H1 (cell line): Measurements from ENCODE around the gene TRPV4. TPM values are rescaled to one million over a fixed set of nuclear protein-coding genes. Genes with fewer than 3 reads are reported as not detected.

ENCODE experiments used
- BCL11A ChIP-seq, 2 experiments: IDR thresholded peaks; one replicate each; pipeline ENCODE4 v1.6.1; 2011; ENCODE audit warnings: low read depth in 2 of 2, low read length in 2 of 2, mild to moderate bottlenecking in 2 of 2
- CHD2 ChIP-seq: IDR thresholded peaks from 2 replicates; pipeline ENCODE4 v1.6.1; 2012; ENCODE audit warnings: low read length, improper control_type of control experiment
- E2F6 ChIP-seq: IDR thresholded peaks from 2 replicates; pipeline ENCODE4 v1.6.1; 2012; ENCODE audit warnings: inconsistent platforms
- EZH2 ChIP-seq: fragments of 200-600 bp; sonication (generic); IDR thresholded peaks from 2 replicates; pipeline ENCODE4 v1.7.1; 2012; ENCODE audit warnings: low read depth, mild to moderate bottlenecking, moderate library complexity, low read length, inconsistent platforms; ENCODE audit not compliant: severe bottlenecking
- GABPA ChIP-seq: IDR thresholded peaks from 2 replicates; pipeline ENCODE4 v1.6.1; 2011; ENCODE audit warnings: mild to moderate bottlenecking, low read length, moderate library complexity, borderline replicate concordance; ENCODE audit not compliant: insufficient read depth
- JUND ChIP-seq: IDR thresholded peaks from 2 replicates; pipeline ENCODE4 v1.6.1; 2011; ENCODE audit warnings: mild to moderate bottlenecking, improper control_type of control experiment, low read length
- KDM4A ChIP-seq: IDR thresholded peaks from one replicate; pipeline ENCODE4 v1.7.1; 2012; ENCODE audit warnings: low read depth, mild to moderate bottlenecking, moderate library complexity, low read length, inconsistent platforms; ENCODE audit not compliant: severe bottlenecking
- MAFK ChIP-seq: IDR thresholded peaks from 2 replicates; pipeline ENCODE4 v1.6.1; 2012; ENCODE audit warnings: low read depth, mild to moderate bottlenecking, improper control_type of control experiment, low read length
- NANOG ChIP-seq: IDR thresholded peaks from 2 replicates; pipeline ENCODE4 v1.6.1; 2011; ENCODE audit warnings: low read length, low read depth, mild to moderate bottlenecking, inconsistent platforms; ENCODE audit not compliant: insufficient read depth, poor library complexity, severe bottlenecking
- NRF1 ChIP-seq: IDR thresholded peaks from 2 replicates; pipeline ENCODE4 v1.6.1; 2011; ENCODE audit warnings: mild to moderate bottlenecking, low read depth, low read length, improper control_type of control experiment
- PHF8 ChIP-seq: fragments of 200-600 bp; sonication (generic); conservative IDR thresholded peaks from 2 replicates; pipeline ENCODE4 v1.7.1; 2012; ENCODE audit warnings: low read depth, mild to moderate bottlenecking, inconsistent platforms, low read length, moderate library complexity
- POLR2A ChIP-seq, 2 experiments: IDR thresholded peaks; 1 replicate in 1 of 2; 2 replicates in 1 of 2; pipeline ENCODE4 v1.6.1; 2011; ENCODE audit warnings: low read depth in 2 of 2, low read length in 2 of 2, mild to moderate bottlenecking in 2 of 2; ENCODE audit errors: control extremely low read depth in 1 of 2
- POLR2AphosphoS5 ChIP-seq: IDR thresholded peaks from 2 replicates; pipeline ENCODE4 v1.6.1; 2011; ENCODE audit warnings: low read depth, low read length
- RBBP5 ChIP-seq: IDR thresholded peaks from 2 replicates; pipeline ENCODE4 v1.7.1; 2012; ENCODE audit warnings: low read depth, mild to moderate bottlenecking, inconsistent platforms, low read length, moderate library complexity, borderline replicate concordance
- RFX5 ChIP-seq: IDR thresholded peaks from 2 replicates; pipeline ENCODE4 v1.6.1; 2011; ENCODE audit warnings: low read depth, low read length, improper control_type of control experiment, borderline replicate concordance
- SIN3A ChIP-seq, 2 experiments: IDR thresholded peaks in 1 of 2; conservative IDR thresholded peaks in 1 of 2; 2 replicates each; pipeline ENCODE4 v1.6.1; 2011 to 2012; ENCODE audit warnings: low read length in 2 of 2, improper control_type of control experiment in 1 of 2, low read depth in 1 of 2, mild to moderate bottlenecking in 1 of 2
- SP4 ChIP-seq: IDR thresholded peaks from 2 replicates; pipeline ENCODE4 v1.6.1; 2012; ENCODE audit warnings: low read length, inconsistent platforms
- TAF1 ChIP-seq: IDR thresholded peaks from 2 replicates; pipeline ENCODE4 v1.6.1; 2011; ENCODE audit warnings: mild to moderate bottlenecking, low read depth, low read length
- TBP ChIP-seq: IDR thresholded peaks from 2 replicates; pipeline ENCODE4 v1.6.1; 2011; ENCODE audit warnings: low read depth, low read length, improper control_type of control experiment
- ZNF274 ChIP-seq: IDR thresholded peaks from 2 replicates; pipeline ENCODE4 v1.7.0; 2012; ENCODE audit warnings: low read length, borderline replicate concordance; ENCODE audit errors: extremely low read depth
- polyA plus RNA-seq, 7 experiments: library from polyadenylated mRNA; depleted of rRNA in 3 of 7; stranded (reverse) in 5 of 7; unstranded in 2 of 7; fragments of >200 nt in 5 of 7; fragments of 200-250 nt in 2 of 7; gene quantifications; 1 replicate in 5 of 7; 2 replicates in 1 of 7; 4 replicates in 1 of 7; pipeline versions ENCODE4 v1.2.1 to v1.2.3, GENCODE V29; 2011 to 2013; ENCODE audit warnings: missing spikeins in 2 of 7, mixed read lengths in 2 of 7
- total RNA-seq: library from RNA; stranded (reverse); fragmentation: NEBNext Ultra II Directional; extraction: Animal tissue kit (Norgen Biotek cat#: 25700); gene quantifications from 2 replicates; pipeline ENCODE4 v1.2.1, GENCODE V29; 2021
- TF ChIP-seq, protein P1 (sequence below): IDR thresholded peaks from 2 replicates; pipeline ENCODE4 v1.6.1; 2011; ENCODE audit warnings: low read depth, mild to moderate bottlenecking, low read length; ENCODE audit not compliant: insufficient read depth
- TF ChIP-seq, protein P2 (sequence below): IDR thresholded peaks from 2 replicates; pipeline ENCODE4 v1.6.1; 2012; ENCODE audit warnings: inconsistent platforms

Gene TRPV4
- total and polyA plus RNA-seq, 2 of the 8 experiments (the other 6 are each of a cell fraction or from before 2014, with no cell fraction given): 2.1 to 6.2 TPM

- TF ChIP-seq SIN3A (conservative IDR thresholded peaks at IDR 0.05 in 1 of 2, IDR thresholded peaks at IDR 0.05 in 1 of 2; ENCODE audit: low read depth in 1 of 2, low read length in 2 of 2) (peak in 1 of 2 experiments; percentile 35; a peak in 2 of 4 replicates), POLR2A (IDR thresholded peaks at IDR 0.05; ENCODE audit: control extremely low read depth in 1 of 2, low read depth in 2 of 2, low read length in 2 of 2) (peak in 1 of 2 experiments; percentile 62; a peak in 1 of 3 replicates), PHF8 (0 out of 2 replicates have a peak, but pooled peaks have one; percentile 45), ZNF274 (no peak), TBP (no peak; the same call in 1 of the 2 replicates), NRF1 (no peak), CHD2 (no peak), GABPA (peak; percentile 47; the same call in 1 of the 2 replicates), TAF1 (peak; percentile 64; the same call in 1 of the 2 replicates), JUND (no peak), RBBP5 (peak; percentile 37; the same call in 1 of the 2 replicates), NANOG (no peak), EZH2 (no peak), POLR2AphosphoS5 (no peak), KDM4A (peak; percentile 70), SP4 (no peak), MAFK (no peak), RFX5 (no peak), BCL11A (IDR thresholded peaks at IDR 0.05; ENCODE audit: low read depth in 2 of 2, low read length in 2 of 2) (no peak), E2F6 (no peak)
- TF ChIP-seq, protein P1, sequence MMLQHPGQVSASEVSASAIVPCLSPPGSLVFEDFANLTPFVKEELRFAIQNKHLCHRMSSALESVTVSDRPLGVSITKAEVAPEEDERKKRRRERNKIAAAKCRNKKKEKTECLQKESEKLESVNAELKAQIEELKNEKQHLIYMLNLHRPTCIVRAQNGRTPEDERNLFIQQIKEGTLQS: no peak
- TF ChIP-seq, protein P2, sequence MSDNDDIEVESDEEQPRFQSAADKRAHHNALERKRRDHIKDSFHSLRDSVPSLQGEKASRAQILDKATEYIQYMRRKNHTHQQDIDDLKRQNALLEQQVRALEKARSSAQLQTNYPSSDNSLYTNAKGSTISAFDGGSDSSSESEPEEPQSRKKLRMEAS: no peak
Observed at GRCh38 chr12:109880043-109880931, 47.1 kb upstream of the TRPV4 start, which contains the start of gene GLTP (continued).
